OCI-LY1 (cell line): Measurements from ENCODE around the gene CACNB2.

Experiments used
- H2AFZ ChIP-seq: fragments of 200-600 bp; sonication (generic), shearing (Covaris generic); 2 replicates; pipeline ENCODE4 v1.6.0; 2014; ENCODE audit warnings: antibody characterized with exemption, mild to moderate bottlenecking, low read length
- H3F3A ChIP-seq: fragments of 200-600 bp; sonication (generic), shearing (Covaris generic); 2 replicates; pipeline ENCODE4 v1.6.0; 2014; ENCODE audit warnings: mild to moderate bottlenecking, antibody characterized with exemption, low read length, moderate library complexity; ENCODE audit not compliant: insufficient read depth
- H3K27ac ChIP-seq: fragments of 200-600 bp; sonication (generic); 2 replicates; pipeline ENCODE4 v1.5.1; 2014; ENCODE audit warnings: low read length, mixed run types, mild to moderate bottlenecking, low read depth; ENCODE audit not compliant: poor library complexity, severe bottlenecking
- H3K27me3 ChIP-seq: fragments of 200-600 bp; sonication (generic); 2 replicates; pipeline ENCODE4 v1.6.0; 2014; ENCODE audit warnings: antibody characterized with exemption, mild to moderate bottlenecking, low read length, moderate library complexity; ENCODE audit not compliant: insufficient read depth
- H3K36me3 ChIP-seq: fragments of 200-600 bp; sonication (generic); 2 replicates; pipeline ENCODE4 v1.6.1; 2014; ENCODE audit warnings: mild to moderate bottlenecking, antibody characterized with exemption, low read length, moderate library complexity, mixed read lengths; ENCODE audit not compliant: insufficient read depth
- H3K4me1 ChIP-seq: fragments of 200-600 bp; sonication (generic); 2 replicates; pipeline ENCODE4 v1.5.1; 2014; ENCODE audit warnings: mild to moderate bottlenecking, low read length, moderate library complexity; ENCODE audit not compliant: insufficient read depth, severe bottlenecking
- H3K4me2 ChIP-seq: fragments of 200-600 bp; sonication (generic), shearing (Covaris generic); 2 replicates; pipeline ENCODE4 v1.6.1; 2014; ENCODE audit warnings: low read length
- H3K4me3 ChIP-seq: fragments of 200-600 bp; sonication (generic); 2 replicates; pipeline ENCODE4 v1.5.1; 2014; ENCODE audit warnings: low read length, low read depth, mild to moderate bottlenecking, mixed read lengths; ENCODE audit not compliant: poor library complexity, severe bottlenecking
- H3K79me2 ChIP-seq: fragments of 200-600 bp; shearing (Covaris generic); 2 replicates; pipeline ENCODE4 v1.6.1; 2016; ENCODE audit warnings: mixed run types, low read length, mixed read lengths; ENCODE audit not compliant: insufficient read depth
- H3K9ac ChIP-seq: fragments of 200-600 bp; sonication (generic), shearing (Covaris generic); 2 replicates; pipeline ENCODE4 v1.6.1; 2014; ENCODE audit warnings: mild to moderate bottlenecking, low read length, mixed read lengths
- H3K9me2 ChIP-seq: fragments of 200-600 bp; sonication (generic), shearing (Covaris generic); 2 replicates; pipeline ENCODE4 v1.6.1; 2014; ENCODE audit warnings: low read depth, mild to moderate bottlenecking, low read length, mixed read lengths
- H3K9me3 ChIP-seq: fragments of 200-600 bp; shearing (Covaris generic); 2 replicates; pipeline ENCODE4 v1.6.1; 2014; ENCODE audit warnings: low read length, mixed read lengths
- H4K20me1 ChIP-seq: fragments of 200-600 bp; sonication (generic), shearing (Covaris generic); 2 replicates; pipeline ENCODE4 v1.6.0; 2016; ENCODE audit warnings: mild to moderate bottlenecking, low read length; ENCODE audit not compliant: insufficient read depth
- EZH2 ChIP-seq: fragments of 200-600 bp; sonication (generic), shearing (Covaris generic); IDR thresholded peaks from 2 replicates; pipeline ENCODE4 v1.8.0; 2017; ENCODE audit warnings: borderline replicate concordance, mixed run types, mild to moderate bottlenecking, antibody characterized with exemption, low read length, moderate library complexity, mixed read lengths
- TF ChIP-seq, protein P1 (sequence below): fragments of 200-600 bp; sonication (generic), shearing (Covaris generic); IDR thresholded peaks from 2 replicates; pipeline ENCODE4 v1.5.1; 2017; ENCODE audit warnings: mild to moderate bottlenecking, antibody characterized with exemption, low read length, moderate library complexity, mixed read lengths

Gene CACNB2

GRCh38 chr10:18303851-18304801, 163.9 kb downstream of the CACNB2 start:
- TF ChIP-seq EZH2, result no peak
- TF ChIP-seq, protein P1, sequence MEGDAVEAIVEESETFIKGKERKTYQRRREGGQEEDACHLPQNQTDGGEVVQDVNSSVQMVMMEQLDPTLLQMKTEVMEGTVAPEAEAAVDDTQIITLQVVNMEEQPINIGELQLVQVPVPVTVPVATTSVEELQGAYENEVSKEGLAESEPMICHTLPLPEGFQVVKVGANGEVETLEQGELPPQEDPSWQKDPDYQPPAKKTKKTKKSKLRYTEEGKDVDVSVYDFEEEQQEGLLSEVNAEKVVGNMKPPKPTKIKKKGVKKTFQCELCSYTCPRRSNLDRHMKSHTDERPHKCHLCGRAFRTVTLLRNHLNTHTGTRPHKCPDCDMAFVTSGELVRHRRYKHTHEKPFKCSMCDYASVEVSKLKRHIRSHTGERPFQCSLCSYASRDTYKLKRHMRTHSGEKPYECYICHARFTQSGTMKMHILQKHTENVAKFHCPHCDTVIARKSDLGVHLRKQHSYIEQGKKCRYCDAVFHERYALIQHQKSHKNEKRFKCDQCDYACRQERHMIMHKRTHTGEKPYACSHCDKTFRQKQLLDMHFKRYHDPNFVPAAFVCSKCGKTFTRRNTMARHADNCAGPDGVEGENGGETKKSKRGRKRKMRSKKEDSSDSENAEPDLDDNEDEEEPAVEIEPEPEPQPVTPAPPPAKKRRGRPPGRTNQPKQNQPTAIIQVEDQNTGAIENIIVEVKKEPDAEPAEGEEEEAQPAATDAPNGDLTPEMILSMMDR, result no peak
- Histone ChIP-seq H3K4me1 (no peaks in the 10 kb centered on the region), H3K9ac (no peak overlapping the region), H3K27ac (no peak overlapping the region), H3K4me2 (no peak overlapping the region), H2AFZ (no peak overlapping the region), H3K9me3 (no peaks in the 10 kb centered on the region), H3K36me3 (no peaks in the 10 kb centered on the region), H3K4me3 (no peak overlapping the region), H3K27me3 (no peaks in the 10 kb centered on the region), H3K9me2 (no peaks in the 10 kb centered on the region), H3K79me2 (no peaks in the 10 kb centered on the region), H4K20me1 (no peaks in the 10 kb centered on the region), H3F3A (no peaks in the 10 kb centered on the region)

GRCh38 chr10:18306031-18306430, 165.8 kb downstream of the CACNB2 start:
- no peak overlapping the region for H2AFZ ChIP-seq
- TF ChIP-seq, protein P1, result no peak
- no peak for TF ChIP-seq EZH2
- no peaks in the 10 kb centered on the region for H4K20me1 ChIP-seq
- H3K4me3 ChIP-seq, result no peak overlapping the region
- no peaks in the 10 kb centered on the region for H3K36me3 ChIP-seq
- no peaks in the 10 kb centered on the region for H3K9me3 ChIP-seq
- H3K27ac ChIP-seq, result no peak overlapping the region
- no peak overlapping the region for H3K9ac ChIP-seq
- no peaks in the 10 kb centered on the region for H3K27me3 ChIP-seq
- no peaks in the 10 kb centered on the region for H3K9me2 ChIP-seq
- H3K4me1 ChIP-seq, result no peaks in the 10 kb centered on the region
- no peaks in the 10 kb centered on the region for H3F3A ChIP-seq
- no peaks in the 10 kb centered on the region for H3K79me2 ChIP-seq
- H3K4me2 ChIP-seq, result no peak overlapping the region

DNA sequence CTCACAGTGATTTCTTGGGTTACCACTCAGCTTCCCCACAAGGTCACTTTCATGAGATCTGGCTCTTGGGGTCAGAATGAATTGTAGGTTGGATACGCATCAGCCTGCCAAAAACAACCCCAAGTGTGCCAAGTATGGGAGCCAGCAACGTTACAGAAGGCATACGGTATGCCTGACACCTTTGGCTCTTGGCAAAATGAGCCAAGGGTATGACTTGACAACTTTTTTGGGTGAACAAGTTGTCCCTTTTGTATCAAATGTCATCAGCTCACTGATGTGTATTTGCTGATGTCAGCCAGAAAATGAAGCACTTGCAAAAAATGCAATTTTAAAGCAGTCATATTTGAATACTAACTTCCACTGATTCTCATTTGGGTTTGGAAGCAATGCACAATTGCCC, 168.4 kb downstream of the CACNB2 start:
- no peaks in the 10 kb centered on the region for H3K9me2 ChIP-seq
- no peak overlapping the region for H3K27ac ChIP-seq
- H3K9me3 ChIP-seq, result no peaks in the 10 kb centered on the region
- H3K9ac ChIP-seq, result no peak overlapping the region
- H3K4me3 ChIP-seq, result no peak overlapping the region
- H2AFZ ChIP-seq, result no peak overlapping the region
- TF ChIP-seq EZH2, result no peak
- TF ChIP-seq, protein P1, result no peak
- peaks cover 11% of the 10 kb centered on the region for H3K4me1 ChIP-seq
- no peaks in the 10 kb centered on the region for H3K36me3 ChIP-seq
- no peaks in the 10 kb centered on the region for H4K20me1 ChIP-seq
- no peak overlapping the region for H3K4me2 ChIP-seq
- no peaks in the 10 kb centered on the region for H3K27me3 ChIP-seq
- H3K79me2 ChIP-seq, result no peaks in the 10 kb centered on the region
- H3F3A ChIP-seq, result no peaks in the 10 kb centered on the region
